Tibial nerve (tissue), 4 donors: ENCODE results near the gene PPFIBP1.

Experiments used
- CTCF ChIP-seq, 5 experiments: fragments of 200-600 bp in 3 of 5; fragments of 450-650 bp in 2 of 5; sonication (generic) in 3 of 5; IDR thresholded peaks; one replicate each; pipeline ENCODE4 v1.5.1; 2016 to 2019; ENCODE audit warnings: antibody characterized with exemption in 5 of 5, mild to moderate bottlenecking in 3 of 5, moderate library complexity in 2 of 5
- EP300 ChIP-seq, 2 donors: sonication (generic); formaldehyde crosslinking; IDR thresholded peaks; one replicate each; pipeline ENCODE4 v1.6.1; 2017; ENCODE audit warnings: antibody characterized with exemption in 2 of 2, mild to moderate bottlenecking in 1 of 2
- POLR2A ChIP-seq, 2 donors: fragments of 450-650 bp; IDR thresholded peaks; one replicate each; pipeline ENCODE4 v1.6.1; 2017; ENCODE audit warnings: antibody characterized with exemption in 2 of 2, mild to moderate bottlenecking in 2 of 2, moderate library complexity in 2 of 2

DNA sequence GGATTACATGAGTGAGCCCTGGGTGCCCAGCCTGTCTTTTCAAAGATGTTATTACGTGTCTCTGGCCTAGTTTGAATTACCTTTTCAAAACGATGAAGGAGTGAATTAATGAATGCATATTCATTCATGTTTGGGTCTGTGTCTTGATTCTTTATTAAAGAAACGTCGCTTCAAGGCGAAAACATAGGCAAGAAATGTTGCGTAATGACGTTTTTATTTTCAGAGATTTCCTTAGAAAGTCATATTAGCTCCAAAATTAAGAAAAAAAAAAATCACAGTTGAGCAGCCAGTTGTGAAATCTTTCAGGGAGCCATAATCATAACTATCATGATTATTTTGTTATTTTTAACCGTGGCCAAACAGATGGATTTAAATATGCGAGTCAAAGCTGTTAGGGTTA, 3.5 kb downstream of the PPFIBP1 start:
- no peak for TF ChIP-seq CTCF (IDR thresholded peaks at IDR 0.05)
- no peak for TF ChIP-seq EP300 (IDR thresholded peaks at IDR 0.05)
- no peak for TF ChIP-seq POLR2A (IDR thresholded peaks at IDR 0.05)
